ENCODE data around the gene OSBPL3.

Gene OSBPL3

DNA sequence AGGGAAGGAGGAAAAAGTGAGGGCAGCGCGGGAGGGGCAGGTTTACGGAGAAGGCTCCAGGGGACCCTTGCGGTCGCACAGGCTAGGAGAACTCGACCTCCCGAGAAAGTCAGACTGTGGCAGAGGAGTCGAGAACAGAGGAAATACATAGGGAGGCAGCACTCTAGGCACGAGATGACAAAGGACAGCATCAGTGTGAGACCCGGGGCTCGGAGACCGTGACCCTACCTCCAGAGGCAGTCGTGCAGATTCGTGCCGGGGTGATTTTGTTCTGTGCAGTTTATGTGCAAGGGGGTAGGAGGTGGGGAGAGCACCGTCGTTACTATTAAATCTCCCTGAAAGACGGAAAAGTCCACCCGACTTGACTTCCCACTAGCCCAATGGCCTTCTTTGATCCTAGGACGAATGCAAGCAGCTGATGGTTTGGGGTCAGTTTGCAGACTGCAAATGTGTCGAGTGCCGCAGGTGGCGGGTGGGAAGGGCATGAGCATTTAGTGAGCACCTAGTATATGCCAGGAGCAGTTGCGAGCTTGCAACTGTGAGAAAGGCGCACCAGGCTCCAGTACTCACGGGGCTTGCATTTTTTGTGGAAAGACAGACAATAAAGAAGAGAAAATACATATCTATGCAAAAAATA is 674 bp upstream of the OSBPL3 start:
- peak overlapping the region; percentile 74 for H3K4me3 ChIP-seq (ENCODE audit: low read depth, low read length)
- no peak for DNase-seq (ENCODE audit: low read depth)
- TF ChIP-seq, protein P1, sequence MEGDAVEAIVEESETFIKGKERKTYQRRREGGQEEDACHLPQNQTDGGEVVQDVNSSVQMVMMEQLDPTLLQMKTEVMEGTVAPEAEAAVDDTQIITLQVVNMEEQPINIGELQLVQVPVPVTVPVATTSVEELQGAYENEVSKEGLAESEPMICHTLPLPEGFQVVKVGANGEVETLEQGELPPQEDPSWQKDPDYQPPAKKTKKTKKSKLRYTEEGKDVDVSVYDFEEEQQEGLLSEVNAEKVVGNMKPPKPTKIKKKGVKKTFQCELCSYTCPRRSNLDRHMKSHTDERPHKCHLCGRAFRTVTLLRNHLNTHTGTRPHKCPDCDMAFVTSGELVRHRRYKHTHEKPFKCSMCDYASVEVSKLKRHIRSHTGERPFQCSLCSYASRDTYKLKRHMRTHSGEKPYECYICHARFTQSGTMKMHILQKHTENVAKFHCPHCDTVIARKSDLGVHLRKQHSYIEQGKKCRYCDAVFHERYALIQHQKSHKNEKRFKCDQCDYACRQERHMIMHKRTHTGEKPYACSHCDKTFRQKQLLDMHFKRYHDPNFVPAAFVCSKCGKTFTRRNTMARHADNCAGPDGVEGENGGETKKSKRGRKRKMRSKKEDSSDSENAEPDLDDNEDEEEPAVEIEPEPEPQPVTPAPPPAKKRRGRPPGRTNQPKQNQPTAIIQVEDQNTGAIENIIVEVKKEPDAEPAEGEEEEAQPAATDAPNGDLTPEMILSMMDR (IDR thresholded peaks at IDR 0.05; ENCODE audit: control insufficient read depth, extremely low read depth, insufficient read depth), result no peak

DNA sequence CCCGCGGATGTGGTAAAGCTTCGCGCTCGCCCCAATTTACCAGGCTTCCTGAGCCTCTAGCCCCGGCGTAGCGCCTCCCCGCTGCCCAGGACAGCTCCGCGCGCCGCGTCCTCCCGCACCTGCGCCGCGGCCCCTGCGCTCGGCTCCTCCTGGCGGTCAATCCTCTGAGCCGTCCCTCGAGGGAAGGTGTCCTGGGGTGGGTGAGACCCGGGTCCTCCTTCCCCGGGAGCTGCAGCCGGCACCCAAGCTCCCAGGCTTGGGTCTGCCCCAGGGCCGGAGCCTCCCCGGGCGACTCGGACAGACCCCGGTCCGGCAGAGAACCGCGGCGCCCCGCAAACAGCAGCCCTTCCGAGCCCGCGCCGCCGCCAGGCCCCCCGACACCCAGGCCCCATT is 512 bp downstream of the OSBPL3 start:
- peak overlapping the region; percentile 74 for H3K4me3 ChIP-seq (ENCODE audit: low read depth, low read length)
- no peak for DNase-seq (ENCODE audit: low read depth)

DNA sequence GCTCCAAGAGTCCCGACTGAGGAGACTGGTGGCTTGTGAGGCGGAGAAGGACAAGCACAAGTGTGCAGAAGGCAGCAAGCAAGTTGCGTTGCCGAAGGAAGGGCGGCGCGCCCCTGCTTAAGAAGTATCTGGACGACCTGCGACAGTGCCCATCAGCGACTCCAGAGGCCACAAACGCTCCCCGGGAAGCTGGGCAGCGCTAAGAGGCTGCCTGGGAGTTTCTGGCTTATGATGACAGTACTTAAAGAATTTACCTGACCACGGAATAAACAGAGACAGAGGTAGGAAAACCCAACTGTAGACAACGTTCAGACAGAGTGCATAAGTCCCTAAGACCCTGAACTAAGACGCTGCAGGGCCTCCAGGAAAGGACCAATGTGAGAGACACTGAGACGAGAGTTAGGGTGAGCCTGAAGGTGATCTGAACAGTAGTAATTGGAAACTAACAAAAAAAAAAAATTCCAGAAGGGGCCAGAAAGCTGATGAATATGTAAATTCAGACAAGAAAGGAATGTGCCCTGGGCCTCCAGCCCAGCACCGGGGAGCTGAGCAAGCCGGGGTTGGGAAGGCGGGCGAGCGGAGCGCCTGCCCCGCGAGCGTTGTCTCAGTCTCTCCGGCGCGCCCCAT is 1.0 kb downstream of the OSBPL3 start:
- DNase-seq (ENCODE audit: low read depth), result no peak
- TF ChIP-seq, protein P1 (IDR thresholded peaks at IDR 0.05; ENCODE audit: control insufficient read depth, extremely low read depth, insufficient read depth), result no peak
- H3K4me3 ChIP-seq (ENCODE audit: low read depth, low read length), result peak overlapping the region; percentile 74

More for the DNA sequence above, 512 bp downstream of the OSBPL3 start:
- TF ChIP-seq, protein P1 (IDR thresholded peaks at IDR 0.05; ENCODE audit: control insufficient read depth, extremely low read depth, insufficient read depth), result peak; percentile 66

DNA sequence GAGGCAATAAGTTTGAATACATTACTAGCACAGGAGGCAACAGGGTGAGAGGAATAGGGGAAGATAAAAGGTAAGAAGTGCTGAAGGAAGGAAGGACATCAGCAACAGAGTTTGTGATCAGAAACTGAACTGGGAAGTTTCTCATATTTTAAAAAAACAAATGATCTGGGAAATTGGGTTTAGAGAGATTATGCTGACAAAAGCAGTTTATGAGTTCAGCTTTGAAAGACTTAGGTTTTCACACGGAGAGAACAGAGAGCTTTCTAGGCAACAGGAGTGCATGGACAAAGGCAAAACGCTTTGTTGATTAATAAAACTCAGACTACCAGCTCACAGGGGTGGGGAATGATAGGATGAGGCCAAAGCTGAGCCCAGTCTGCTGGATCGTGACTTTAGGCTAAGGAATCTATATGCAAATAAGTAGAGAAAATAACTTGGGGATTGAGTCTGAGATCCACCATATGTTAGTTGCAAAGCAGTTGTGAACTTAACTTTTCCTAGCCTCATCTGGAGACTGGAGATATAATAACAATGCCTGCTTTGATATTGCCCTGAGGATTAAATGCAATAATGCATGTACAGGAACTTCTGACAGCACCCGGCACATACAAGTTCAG is 4.2 kb downstream of the OSBPL3 start:
- TF ChIP-seq, protein P1 (IDR thresholded peaks at IDR 0.05; ENCODE audit: control insufficient read depth, extremely low read depth, insufficient read depth), result no peak
- no peak overlapping the region for H3K4me3 ChIP-seq (ENCODE audit: low read depth, low read length)
- no peak for DNase-seq (ENCODE audit: low read depth)

DNA sequence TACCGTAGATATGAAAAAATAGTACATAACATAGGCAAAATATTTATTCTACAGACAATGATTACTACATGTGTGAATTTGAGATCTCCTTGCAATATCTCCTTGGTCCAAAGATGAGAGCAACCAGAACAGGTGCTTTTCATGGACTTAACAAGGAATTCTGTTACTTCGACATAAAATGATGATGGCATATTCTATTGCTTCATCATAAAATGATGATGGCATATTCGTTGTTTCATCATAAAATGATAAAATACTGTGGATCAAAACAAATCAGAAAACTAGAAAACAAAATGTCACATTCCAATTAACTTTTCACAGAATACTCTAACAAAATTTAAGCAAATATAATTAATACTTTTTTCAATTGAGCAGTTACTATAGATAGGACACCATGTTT is 4.8 kb downstream of the OSBPL3 start:
- H3K4me3 ChIP-seq (ENCODE audit: low read depth, low read length), result no peak overlapping the region
- TF ChIP-seq, protein P1 (IDR thresholded peaks at IDR 0.05; ENCODE audit: control insufficient read depth, extremely low read depth, insufficient read depth), result no peak
- no peak for DNase-seq (ENCODE audit: low read depth)

DNA sequence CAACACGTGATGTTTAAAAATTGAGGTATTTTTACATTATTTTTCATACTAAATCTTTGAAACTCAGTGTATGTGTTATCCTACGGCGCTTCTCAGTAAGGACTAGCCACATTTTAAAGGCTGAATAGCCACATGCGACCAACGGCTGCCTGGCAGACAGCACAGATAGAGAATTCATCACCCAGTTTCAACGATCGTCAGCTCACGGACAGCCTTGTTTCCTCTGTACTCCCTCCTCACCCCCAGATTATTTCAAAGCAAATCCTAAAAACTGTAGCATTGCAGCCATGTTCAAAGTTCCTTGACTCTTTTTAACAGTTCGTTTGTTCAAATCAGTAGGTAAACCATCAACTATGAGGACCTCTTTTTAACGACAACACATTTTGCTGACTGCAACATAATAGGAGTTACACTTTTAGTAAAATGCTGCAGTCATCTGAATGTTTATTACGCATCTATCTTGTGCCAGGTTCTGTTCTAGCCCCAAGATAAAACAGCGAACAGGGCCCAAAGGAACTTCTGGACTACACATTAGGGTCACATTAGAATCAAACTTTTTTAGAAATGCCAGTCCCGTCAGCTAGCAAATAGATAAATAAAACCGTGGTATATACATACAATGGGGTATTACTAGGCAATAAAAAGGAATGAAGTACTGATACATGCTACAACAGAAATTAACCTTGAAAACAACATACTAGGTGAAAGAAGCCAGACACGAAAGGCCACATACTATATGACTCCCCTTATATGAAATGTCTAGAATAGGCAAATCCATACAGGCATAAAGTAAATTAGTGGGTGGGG is 5.7 kb downstream of the OSBPL3 start:
- DNase-seq (ENCODE audit: low read depth), result no peak
- TF ChIP-seq, protein P1 (IDR thresholded peaks at IDR 0.05; ENCODE audit: control insufficient read depth, extremely low read depth, insufficient read depth), result no peak

More for the DNA sequence above, 5.7 kb downstream of the OSBPL3 start:
- H3K4me3 ChIP-seq (ENCODE audit: low read depth, low read length), result no peak overlapping the region
